Epithelial cell of proximal tubule (primary cell): Measurements from ENCODE around the gene SORBS2. TPM values are rescaled to one million over a fixed set of nuclear protein-coding genes. Genes with fewer than 3 reads are reported as not detected.
A peak's percentile ranks its signal among the peaks of the same experiment; 100 is the strongest.
"Not testable (repeated sequence)": the region's sequence is repeated elsewhere in the genome, so short reads cannot be mapped to it uniquely, and the experiment has no call there.

Source experiments
- DNase-seq: peaks from one replicate; pipeline ENCODE4 v3.0.0-alpha.2; 2011; ENCODE audit warnings: low read depth
- H3K4me3 ChIP-seq: 2 replicates; pipeline ENCODE4 v1.5.1; 2011; ENCODE audit warnings: low read depth, mild to moderate bottlenecking, low read length
- total RNA-seq: library from RNA; depleted of rRNA; stranded (reverse); fragments of >200 nt; gene quantifications from 2 replicates; pipeline ENCODE4 v1.2.3, GENCODE V29; 2015
- TF ChIP-seq, protein P1 (sequence below): conservative IDR thresholded peaks from 2 replicates; pipeline ENCODE4 v1.5.1; 2012; ENCODE audit warnings: low read depth, mild to moderate bottlenecking, low read length

Gene SORBS2, protein sequence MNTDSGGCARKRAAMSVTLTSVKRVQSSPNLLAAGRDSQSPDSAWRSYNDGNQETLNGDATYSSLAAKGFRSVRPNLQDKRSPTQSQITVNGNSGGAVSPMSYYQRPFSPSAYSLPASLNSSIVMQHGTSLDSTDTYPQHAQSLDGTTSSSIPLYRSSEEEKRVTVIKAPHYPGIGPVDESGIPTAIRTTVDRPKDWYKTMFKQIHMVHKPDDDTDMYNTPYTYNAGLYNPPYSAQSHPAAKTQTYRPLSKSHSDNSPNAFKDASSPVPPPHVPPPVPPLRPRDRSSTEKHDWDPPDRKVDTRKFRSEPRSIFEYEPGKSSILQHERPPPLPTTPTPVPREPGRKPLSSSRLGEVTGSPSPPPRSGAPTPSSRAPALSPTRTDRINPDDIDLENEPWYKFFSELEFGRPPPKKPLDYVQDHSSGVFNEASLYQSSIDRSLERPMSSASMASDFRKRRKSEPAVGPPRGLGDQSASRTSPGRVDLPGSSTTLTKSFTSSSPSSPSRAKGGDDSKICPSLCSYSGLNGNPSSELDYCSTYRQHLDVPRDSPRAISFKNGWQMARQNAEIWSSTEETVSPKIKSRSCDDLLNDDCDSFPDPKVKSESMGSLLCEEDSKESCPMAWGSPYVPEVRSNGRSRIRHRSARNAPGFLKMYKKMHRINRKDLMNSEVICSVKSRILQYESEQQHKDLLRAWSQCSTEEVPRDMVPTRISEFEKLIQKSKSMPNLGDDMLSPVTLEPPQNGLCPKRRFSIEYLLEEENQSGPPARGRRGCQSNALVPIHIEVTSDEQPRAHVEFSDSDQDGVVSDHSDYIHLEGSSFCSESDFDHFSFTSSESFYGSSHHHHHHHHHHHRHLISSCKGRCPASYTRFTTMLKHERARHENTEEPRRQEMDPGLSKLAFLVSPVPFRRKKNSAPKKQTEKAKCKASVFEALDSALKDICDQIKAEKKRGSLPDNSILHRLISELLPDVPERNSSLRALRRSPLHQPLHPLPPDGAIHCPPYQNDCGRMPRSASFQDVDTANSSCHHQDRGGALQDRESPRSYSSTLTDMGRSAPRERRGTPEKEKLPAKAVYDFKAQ (N-terminal part only)
- total RNA-seq = 11.6 and 20.3 TPM in 2 replicates

DNA sequence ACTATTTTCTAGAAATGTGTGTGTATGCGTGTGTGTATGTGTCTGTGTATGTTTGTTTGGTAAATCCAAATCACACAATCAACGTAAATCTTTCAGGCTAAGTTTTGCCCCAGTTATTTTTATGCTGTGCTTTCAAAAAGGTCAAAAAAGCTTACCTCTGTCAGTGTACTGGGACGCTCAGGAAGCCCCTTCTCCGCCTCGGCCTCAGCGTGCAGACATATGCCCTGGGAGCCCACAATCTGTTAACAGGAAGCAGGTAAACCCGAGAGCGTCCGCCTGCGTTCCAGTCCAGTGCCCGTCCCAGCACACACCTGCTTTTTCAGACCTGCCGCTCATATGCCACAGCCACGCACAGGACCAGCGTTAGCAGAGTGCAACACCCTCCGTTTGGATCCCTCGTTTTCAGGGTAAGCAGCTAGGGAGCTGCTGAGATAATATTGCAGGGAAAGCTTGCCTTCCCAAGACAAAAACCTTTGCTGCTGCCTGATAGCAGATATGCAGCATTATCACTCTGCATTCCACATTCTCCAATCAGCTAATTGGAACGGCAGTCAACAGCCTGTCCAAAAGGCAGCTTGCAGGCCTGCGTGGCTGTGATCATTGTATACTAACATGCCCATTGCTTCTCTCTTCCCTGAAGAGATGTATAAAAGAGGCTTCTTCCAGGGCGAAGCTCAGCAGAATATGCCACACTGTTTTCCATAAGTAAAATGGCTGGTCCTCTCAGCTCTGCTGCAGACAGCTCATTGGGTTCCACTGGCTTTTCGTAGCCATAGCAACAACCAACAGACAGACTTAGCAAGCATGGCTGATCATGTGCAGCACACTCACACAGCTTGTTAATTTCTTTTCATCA, at the start of gene SORBS2:
TSS of gene SORBS2 (minus strand) at position 686 of the 856 bp plus-strand sequence. CDS start 121,623 bp downstream, outside the sequence.
- TF ChIP-seq, protein P1, sequence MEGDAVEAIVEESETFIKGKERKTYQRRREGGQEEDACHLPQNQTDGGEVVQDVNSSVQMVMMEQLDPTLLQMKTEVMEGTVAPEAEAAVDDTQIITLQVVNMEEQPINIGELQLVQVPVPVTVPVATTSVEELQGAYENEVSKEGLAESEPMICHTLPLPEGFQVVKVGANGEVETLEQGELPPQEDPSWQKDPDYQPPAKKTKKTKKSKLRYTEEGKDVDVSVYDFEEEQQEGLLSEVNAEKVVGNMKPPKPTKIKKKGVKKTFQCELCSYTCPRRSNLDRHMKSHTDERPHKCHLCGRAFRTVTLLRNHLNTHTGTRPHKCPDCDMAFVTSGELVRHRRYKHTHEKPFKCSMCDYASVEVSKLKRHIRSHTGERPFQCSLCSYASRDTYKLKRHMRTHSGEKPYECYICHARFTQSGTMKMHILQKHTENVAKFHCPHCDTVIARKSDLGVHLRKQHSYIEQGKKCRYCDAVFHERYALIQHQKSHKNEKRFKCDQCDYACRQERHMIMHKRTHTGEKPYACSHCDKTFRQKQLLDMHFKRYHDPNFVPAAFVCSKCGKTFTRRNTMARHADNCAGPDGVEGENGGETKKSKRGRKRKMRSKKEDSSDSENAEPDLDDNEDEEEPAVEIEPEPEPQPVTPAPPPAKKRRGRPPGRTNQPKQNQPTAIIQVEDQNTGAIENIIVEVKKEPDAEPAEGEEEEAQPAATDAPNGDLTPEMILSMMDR = no peak
- DNase-seq = no peak
- H3K4me3 ChIP-seq = peak within 1 kb of the TSS; percentile 73

DNA sequence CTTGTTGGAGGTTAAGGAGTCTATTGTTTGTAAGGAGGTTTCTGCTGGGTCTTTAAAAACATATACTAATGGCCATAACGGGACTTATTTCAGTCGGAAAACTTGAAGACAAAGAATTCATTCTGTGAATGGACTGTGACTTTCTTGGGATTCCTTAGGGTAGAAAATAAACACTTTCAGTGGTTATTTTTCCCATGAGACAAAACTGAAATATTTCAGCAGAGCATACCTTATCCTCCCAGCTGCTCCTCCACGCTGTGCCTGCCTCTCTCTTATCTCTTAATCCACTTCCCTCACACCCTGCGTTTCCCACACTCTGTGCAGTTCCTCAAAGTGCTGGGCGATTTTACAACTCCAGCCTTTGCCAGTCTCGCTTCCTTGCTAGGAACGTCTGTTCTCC, 47.1 kb upstream of the SORBS2 start:
- no peak overlapping the region for H3K4me3 ChIP-seq
- no peak for DNase-seq
- TF ChIP-seq, protein P1 = no peak

DNA sequence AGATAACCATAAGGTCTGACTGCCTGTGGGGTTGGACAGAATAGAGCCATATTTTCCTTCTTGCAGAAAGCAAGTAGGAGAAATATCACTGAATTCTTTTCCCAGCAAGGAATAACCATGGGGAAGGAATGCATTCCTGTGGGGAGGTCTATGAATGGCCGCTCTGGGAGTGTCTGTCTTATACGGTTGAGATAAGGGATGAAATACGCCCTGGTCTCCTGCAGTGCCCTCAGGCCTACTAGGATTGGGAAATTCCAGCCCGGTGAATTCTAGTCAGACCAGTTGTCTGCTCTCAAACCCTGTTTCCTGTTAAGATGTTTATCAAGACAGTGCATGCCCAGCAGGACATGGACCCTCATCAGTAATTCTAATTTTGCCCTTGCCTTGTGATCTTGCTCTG, 45.6 kb upstream of the SORBS2 start:
- DNase-seq, H3K4me3 ChIP-seq: not testable (repeated sequence)

DNA sequence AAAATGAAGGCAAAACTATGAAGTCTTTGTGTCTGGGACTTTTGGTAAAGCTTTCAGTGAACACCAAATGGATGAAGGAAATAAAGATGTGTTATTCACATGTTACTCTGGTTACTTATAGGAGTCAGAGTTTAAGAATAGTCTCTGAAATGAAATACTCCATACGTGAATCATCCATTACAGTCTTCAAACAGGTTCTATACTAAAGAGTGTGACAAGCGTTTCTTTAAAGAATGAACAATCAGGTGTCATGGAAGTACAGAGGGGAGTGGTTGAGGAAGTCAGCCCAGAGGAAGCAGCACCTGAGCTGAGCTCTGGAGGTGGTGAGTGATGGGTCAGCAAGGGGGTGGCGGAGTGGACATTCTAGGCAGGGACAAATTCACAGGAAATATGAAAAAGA, 41.8 kb upstream of the SORBS2 start:
- no peak for DNase-seq
- TF ChIP-seq, protein P1 = no peak
- H3K4me3 ChIP-seq = no peak overlapping the region

DNA sequence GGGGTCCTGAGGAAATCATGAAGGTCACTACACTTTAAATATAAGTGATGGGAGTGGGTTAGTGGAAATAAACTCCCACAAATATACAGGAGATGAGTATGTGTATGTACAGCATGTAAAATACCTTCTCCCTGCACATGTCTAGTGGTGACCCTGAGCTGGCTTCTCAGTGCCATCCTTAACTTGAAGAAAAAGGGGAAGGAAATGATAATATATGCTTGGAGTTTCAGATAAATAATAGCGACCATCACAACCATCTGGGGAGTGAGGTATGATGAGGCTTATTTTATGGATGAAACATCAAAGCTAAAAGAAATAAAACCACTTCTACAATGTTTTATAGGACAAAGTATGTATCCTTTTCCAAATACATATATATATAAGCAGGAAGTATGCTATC, 41.0 kb upstream of the SORBS2 start:
- TF ChIP-seq, protein P1 = no peak
- DNase-seq = no peak
- H3K4me3 ChIP-seq = no peak overlapping the region

DNA sequence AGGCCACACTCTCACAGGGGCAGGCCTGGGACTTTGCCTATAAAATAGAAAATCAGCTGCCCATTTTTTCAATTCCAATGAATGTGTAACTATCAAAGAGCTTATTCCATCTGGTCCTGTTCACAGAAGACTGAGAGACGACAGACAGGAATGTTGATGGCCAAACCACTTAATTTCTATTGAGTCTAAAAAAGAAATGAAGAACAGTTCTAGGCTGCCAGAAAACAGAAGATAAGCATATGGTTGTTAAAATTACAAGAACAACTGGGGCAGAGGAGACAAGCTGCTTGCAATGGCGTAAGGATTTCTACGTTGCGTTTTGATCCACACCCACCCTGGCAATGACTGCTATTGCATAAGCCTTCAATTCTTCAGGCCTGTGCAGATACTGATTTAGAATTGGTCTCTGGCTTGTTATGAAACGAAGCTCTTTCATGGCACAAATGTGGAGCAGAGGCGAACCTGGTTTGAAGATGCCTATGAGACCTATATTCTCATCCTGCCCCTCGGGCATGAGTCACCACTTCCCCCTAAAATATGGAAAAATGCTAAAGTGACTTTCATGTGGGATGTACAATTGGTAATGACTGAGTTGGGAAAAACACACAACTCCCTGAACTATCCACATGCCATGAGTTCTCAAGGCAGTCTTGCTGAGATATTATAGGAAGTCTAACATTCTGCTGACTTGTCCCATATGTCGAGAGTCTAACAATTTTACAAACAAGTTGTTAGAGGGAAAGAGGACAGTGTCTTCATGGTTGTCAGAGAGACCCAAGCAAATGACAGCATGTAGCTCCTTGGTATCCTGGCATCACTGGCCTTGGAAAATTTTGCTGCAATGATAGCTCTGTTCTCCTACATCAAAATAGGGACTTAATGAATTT, 37.9 kb upstream of the SORBS2 start:
- DNase-seq = no peak
- TF ChIP-seq, protein P1 = no peak
- no peak overlapping the region for H3K4me3 ChIP-seq
